CD4-positive, alpha-beta T cell treated with Interleukin-21 for 1 hour (primary cell): ENCODE results near the gene DAB1.

Experiments
- DNase-seq: peaks from one replicate; pipeline ENCODE4 v3.0.0-alpha.2; 2020

DAB1 gene

GRCh38 chr1:57157818-57158603 is 265.8 kb downstream of the DAB1 start:
- DNase-seq = no peak

- no peak for DNase-seq
Measured at GRCh38 chr1:57156907-57157306, 267.0 kb downstream of the DAB1 start.

- DNase-seq = no peak
Measured at GRCh38 chr1:57146100-57146499, 277.8 kb downstream of the DAB1 start.

- DNase-seq = no peak
Measured at GRCh38 chr1:57142999-57143398, 280.9 kb downstream of the DAB1 start.

- DNase-seq = no peak
Measured at GRCh38 chr1:57142169-57142568, 281.7 kb downstream of the DAB1 start.

- no peak for DNase-seq
Measured at GRCh38 chr1:57138432-57139078, 285.3 kb downstream of the DAB1 start.

GRCh38 chr1:57137980-57138379 is 285.9 kb downstream of the DAB1 start:
- no peak for DNase-seq

- no peak for DNase-seq
Measured at GRCh38 chr1:57134803-57135202, 289.1 kb downstream of the DAB1 start.

GRCh38 chr1:57133686-57134085 is 290.2 kb downstream of the DAB1 start:
- no peak for DNase-seq

- DNase-seq = no peak
Measured at GRCh38 chr1:57132993-57133622, 290.8 kb downstream of the DAB1 start.

- DNase-seq = no peak
Measured at GRCh38 chr1:57131701-57132394, 292.0 kb downstream of the DAB1 start.

- DNase-seq = no peak
Measured at GRCh38 chr1:57131257-57131656, 292.6 kb downstream of the DAB1 start.

- no peak for DNase-seq
Measured at GRCh38 chr1:57129865-57130264, 294.0 kb downstream of the DAB1 start.

- DNase-seq = no peak
Measured at GRCh38 chr1:57127976-57128375, 295.9 kb downstream of the DAB1 start.

GRCh38 chr1:57124768-57125446 is 299.0 kb downstream of the DAB1 start:
- no peak for DNase-seq

- no peak for DNase-seq
Measured at GRCh38 chr1:57124170-57124569, 299.7 kb downstream of the DAB1 start.

GRCh38 chr1:57122031-57122430 is 301.8 kb downstream of the DAB1 start:
- DNase-seq = no peak

GRCh38 chr1:57118948-57119603 is 304.8 kb downstream of the DAB1 start:
- DNase-seq = no peak

- no peak for DNase-seq
Measured at GRCh38 chr1:57117753-57118152, 306.1 kb downstream of the DAB1 start.

GRCh38 chr1:57116871-57117270 is 307.0 kb downstream of the DAB1 start:
- DNase-seq = no peak

GRCh38 chr1:57115030-57115614 is 308.7 kb downstream of the DAB1 start:
- no peak for DNase-seq

- no peak for DNase-seq
Measured at GRCh38 chr1:57112148-57112547, 311.7 kb downstream of the DAB1 start.
